DMS53 treated with DMSO at 0.1 percent for 48 hours (cell line): ENCODE results near the gene CKAP4.
"Not testable (repeated sequence)": the region's sequence is repeated elsewhere in the genome, so short reads cannot be mapped to it uniquely, and the experiment has no call there.

Source experiments
- DNase-seq: peaks from one replicate; lab custom pipeline; 2025; ENCODE audit not compliant: unreplicated experiment; lab: John Stamatoyannopoulos, UW

CKAP4 gene

GRCh38 chr12:106247674-106248311, at the start of gene CKAP4:
TSS of gene CKAP4 (minus strand) at chr12:106248020. CDS start at chr12:106247851, 169 bp downstream.
- peak; percentile 58 for DNase-seq

- DNase-seq = no peak
Observed at GRCh38 chr12:106297075-106297474, 49.3 kb upstream of the CKAP4 start.

- peak; percentile 94 for DNase-seq
Observed at GRCh38 chr12:106296179-106296877, 48.5 kb upstream of the CKAP4 start.

DNA sequence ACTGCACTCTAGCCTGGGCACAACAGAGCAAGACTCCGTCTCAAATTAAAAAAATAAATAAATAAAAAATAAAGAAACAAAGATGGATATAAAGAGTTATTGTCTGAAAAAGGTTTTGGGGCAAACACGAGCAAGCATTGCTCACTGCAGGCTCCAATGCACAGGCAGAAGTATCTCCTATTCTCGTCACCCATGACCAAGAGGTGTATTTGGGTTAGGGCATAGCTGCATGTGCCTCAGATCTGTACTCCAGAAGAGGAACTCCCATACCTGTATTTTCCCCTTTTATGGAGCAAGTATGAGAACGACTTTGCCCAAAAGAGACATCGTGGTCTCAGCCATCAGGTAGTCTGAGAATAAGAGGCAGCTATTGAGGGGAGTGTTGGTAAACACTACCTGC, 44.5 kb upstream of the CKAP4 start:
- DNase-seq = no peak

DNA sequence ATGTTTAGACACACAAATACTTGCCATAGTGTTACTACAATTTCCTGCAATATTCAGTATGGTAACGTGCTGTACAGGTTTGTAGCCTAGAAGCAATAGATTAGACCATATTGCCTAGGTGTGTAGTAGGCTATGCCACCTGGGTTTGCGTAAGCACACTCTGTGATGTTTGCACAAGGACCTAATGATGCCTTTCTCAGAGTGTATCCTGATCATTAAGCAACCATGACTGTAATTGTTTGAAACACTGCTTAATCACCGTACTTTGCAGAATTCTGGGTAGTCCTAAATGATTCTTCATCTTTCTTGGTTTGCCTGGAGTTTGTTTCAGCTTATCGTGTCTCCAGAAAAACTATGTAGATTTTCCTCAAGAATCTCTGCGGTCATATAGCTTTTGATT, 43.5 kb upstream of the CKAP4 start:
- peak; percentile 87 for DNase-seq

- peak; percentile 77 for DNase-seq
Observed at GRCh38 chr12:106290666-106291065, 42.8 kb upstream of the CKAP4 start.

- DNase-seq = no peak
Observed at GRCh38 chr12:106289196-106289681, 41.4 kb upstream of the CKAP4 start.

- peak; percentile 92 for DNase-seq
Observed at GRCh38 chr12:106288494-106289195, 40.8 kb upstream of the CKAP4 start.

DNA sequence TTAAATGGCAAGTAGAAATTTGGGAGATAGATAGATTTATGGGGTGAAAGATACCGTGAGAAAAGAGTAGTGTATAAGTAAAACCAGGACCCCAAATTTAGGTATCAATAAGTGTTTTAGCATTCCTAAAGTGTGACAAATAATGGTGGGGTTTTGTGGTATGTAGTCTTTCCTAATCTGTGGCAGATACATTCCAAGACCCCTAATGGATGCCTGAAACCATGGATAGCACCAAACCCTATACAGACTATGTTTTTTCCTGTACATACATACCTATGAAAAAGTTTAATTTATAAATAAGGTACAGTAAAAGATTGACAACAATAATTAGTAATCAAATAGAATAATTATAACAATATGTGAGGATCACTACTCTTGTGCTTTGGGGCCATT, 40.3 kb upstream of the CKAP4 start:
- no peak for DNase-seq

- DNase-seq = no peak
Observed at GRCh38 chr12:106287364-106287763, 39.5 kb upstream of the CKAP4 start.

GRCh38 chr12:106286576-106287162, 38.8 kb upstream of the CKAP4 start:
- DNase-seq = not testable (repeated sequence)

DNA sequence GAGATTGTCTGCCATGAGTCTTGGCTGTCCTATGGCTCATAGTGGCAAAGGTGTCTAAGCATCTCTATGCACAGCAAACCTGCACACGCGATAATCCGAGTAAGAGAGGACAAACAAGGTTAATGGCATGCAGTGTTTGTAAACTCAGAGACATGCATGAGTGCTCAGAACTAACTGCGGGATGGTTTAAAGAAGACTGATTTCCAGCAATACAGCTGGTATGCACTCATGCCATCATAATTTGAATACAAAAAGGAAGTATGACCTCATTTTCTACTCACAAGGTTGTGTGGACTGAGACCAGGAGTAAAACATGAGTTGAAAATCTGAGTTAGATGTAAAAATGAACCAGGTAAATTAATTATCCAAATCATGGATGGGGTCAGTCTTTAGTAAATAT, 38.2 kb upstream of the CKAP4 start:
- DNase-seq = peak; percentile 92

- no peak for DNase-seq
Observed at GRCh38 chr12:106284358-106285105, 36.7 kb upstream of the CKAP4 start.

DNA sequence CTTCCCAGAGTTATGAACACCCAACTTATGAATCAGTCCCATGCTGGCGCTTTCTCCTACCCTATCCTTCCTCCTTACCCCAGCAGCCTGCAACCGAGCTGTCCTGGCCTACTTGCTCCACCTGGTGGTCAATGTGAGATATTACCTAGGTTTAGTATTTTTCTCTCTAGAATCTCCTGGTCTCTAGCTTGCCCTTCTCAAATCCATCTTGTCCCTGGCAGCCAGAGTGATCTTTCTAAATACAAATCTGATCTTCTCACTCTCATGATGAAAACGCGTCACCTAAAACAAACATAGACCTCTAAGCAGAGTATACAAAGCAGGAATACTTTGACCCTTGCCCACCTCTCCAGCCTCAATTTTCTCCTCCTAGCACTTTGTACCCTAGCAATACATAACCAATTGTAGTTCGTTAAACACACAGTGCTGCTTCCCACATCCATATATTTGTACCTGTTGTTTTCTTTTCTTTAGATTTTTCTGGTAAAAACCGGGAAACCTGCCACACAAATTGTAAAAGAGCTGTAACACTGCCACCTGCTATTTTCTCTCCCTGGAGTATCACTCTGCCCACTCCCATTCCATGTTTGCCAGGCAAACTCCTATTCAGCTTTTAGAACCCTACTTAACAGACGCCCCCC, 34.8 kb upstream of the CKAP4 start:
- DNase-seq = peak; percentile 90

- no peak for DNase-seq
Observed at GRCh38 chr12:106281804-106282203, 34.0 kb upstream of the CKAP4 start.

- peak; percentile 40 for DNase-seq
Observed at GRCh38 chr12:106281056-106281782, 33.4 kb upstream of the CKAP4 start.

GRCh38 chr12:106280106-106280505, 32.3 kb upstream of the CKAP4 start:
- DNase-seq = no peak

DNA sequence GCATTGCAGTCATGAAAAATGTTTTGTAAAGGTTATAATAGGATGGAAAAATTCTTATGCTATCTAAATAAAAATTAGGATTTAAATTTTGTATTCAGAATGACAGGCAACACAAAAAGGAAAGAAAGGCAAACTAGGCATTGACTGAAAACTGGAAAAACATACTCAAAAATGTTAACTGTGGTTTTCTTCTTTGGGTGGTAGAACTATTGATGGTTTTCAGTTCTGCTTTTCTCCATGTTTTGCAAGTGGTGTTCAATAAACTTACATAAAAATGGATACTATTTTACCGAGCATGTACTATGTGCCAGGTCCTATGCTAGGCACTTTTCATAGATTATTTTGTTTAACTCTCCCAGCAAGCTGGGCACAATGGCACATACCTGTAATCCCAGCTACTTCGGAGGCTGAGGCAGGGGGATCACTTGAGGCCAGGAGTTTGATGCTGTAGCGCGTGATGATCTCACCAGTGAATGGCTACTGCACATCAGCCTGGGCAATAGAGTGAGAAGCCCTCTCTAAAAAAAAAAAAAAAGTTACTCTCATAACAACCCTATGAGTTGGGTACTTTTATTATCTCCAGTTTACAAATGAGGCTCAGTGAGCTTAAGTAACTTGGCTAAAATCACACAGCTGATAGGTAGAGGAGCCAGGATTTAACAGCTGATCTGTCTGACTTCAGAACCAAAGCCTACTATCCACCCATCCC, 28.4 kb upstream of the CKAP4 start:
- no peak for DNase-seq

- no peak for DNase-seq
Observed at GRCh38 chr12:106275458-106275857, 27.6 kb upstream of the CKAP4 start.
